GM19025 (cell line): ENCODE data around the gene FBXO5.
A peak's percentile ranks its signal among the peaks of the same experiment; 100 is the strongest.
"Not testable (repeated sequence)": the region's sequence is repeated elsewhere in the genome, so short reads cannot be mapped to it uniquely, and the experiment has no call there.

ENCODE experiments used
- ATAC-seq: cut with Tn5 transposase; IDR thresholded peaks from one replicate; pipeline ENCODE4 v1.9.1; 2021; ENCODE audit warnings: mild to moderate bottlenecking, low read depth, moderate library complexity; ENCODE audit not compliant: unreplicated experiment

Gene FBXO5

DNA sequence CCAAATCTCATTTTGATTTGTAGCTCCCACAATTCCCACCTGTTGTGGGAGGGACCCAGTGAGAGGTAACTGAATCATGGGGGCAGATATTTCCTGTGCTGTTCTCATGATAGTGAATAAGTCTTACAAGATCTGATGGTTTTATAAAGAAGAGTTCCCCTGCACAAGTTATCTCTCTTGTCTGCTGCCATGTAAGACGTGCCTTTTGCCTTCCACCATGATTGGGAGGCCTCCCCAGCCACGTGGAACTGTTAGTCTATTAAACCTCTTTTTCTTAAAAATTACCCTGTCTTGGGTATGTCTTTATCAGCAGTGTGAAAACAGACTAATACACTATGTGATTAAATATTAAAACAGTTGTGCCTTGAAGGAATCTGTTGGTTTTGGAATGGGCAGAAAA is 16.7 kb upstream of the FBXO5 start:
- not testable (repeated sequence) for ATAC-seq

- no peak for ATAC-seq
Observed at GRCh38 chr6:152993847-152994246, 11.0 kb upstream of the FBXO5 start.

- ATAC-seq = no peak
Observed at GRCh38 chr6:152993431-152993830, 10.6 kb upstream of the FBXO5 start.

GRCh38 chr6:152986978-152987377 is 4.1 kb upstream of the FBXO5 start:
- no peak for ATAC-seq

- ATAC-seq = not testable (repeated sequence)
Observed at GRCh38 chr6:152985300-152985699, 2.5 kb upstream of the FBXO5 start.

DNA sequence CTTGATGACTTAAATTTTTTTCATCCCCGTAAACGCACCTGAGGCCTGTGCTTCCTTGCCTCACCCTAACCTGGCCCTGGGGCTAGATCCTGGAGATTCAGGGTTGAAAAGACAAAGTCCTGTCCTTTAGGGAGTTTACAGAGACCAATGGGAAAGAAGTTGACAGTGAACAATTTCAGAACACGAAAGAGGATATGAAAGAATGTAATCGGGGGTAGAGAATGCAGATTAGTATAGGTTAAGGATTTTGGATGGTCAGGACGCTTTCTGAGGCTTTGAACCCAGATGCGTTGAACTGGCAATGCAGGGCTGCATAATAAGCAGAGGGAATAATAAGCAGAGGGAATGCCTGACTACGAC is 1.7 kb upstream of the FBXO5 start:
- ATAC-seq = peak; percentile 11

DNA sequence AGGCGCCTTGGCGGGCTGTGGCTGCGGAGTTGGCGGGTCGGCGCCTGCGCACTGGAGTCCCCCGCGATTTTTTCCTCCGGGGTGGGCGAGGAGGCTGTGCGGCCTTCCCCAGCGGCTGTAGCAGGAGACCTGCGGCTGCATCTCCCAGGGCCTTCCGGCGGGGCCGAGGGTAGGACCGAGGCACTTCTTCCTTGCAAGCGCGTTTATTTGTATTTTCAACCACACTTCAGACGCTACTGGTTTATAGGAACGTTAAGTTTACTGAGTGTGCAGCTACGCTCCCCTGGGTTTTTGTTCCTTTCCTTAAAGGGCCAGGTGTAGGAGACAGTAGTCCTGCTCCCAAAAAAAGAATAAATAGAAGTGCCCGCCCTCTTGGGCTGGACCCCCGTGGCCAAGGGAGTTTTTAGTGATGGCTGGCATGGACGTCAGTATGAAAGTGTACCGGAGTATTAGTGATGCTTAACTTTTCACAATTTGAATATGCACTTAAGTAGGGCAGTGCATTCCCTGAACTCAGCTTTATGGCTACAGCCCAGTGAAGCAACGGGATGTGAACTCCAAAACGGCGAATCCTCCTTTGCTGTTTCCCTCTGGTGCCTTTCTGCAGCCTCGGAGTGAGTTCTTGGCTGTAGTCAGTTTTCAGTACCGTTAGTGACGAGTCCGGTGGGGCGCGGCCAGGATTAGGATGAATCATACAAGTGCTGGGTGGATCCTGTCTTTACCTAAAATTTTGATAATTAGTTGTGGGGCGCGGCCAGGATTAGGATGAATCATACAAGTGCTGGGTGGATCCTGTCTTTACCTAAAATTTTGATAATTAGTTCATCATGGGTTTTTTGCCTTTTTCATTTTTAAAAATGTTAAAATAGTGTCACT is 1.0 kb upstream of the FBXO5 start:
- ATAC-seq = no peak

GRCh38 chr6:152981989-152982903 is 595 bp downstream of the FBXO5 start:
- no peak for ATAC-seq

DNA sequence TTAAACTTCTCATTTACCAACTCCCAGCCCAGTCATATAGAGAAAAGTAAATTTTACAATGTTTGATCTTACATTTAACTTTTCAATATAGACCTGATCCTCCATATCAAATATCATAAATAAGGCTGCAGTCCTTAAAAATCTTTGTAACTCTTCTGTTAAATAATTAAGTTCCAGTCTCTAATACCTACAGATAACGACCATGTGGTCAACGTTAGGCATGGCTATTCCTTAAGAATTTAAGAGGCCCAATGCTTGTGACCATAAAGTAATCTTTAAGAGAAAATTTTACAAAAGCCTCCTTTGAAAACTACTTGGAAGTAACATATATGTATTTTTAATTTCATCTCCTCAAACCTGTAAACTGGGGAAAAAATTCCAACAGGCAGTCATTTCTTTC is 1.6 kb downstream of the FBXO5 start:
- ATAC-seq = no peak

DNA sequence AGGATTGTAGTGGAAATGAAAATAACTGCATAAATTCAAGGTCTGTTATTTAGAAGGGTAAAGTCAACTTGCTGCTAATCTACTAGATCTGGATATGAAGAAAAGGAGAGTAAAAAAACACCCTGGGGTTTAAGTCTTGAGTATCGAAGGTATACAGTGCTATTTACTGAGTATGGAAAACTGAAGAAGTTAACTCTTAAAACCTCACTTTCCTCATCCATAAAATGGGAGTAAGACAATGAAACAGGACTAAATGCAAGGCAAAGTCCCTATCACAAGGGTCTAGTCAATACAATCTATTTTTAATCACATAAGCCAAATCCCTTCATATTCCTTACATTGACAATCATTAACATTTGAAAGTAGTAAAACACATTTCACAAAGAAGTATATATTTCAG is 2.2 kb downstream of the FBXO5 start:
- ATAC-seq = no peak

GRCh38 chr6:152979116-152979515 is 3.7 kb downstream of the FBXO5 start:
- no peak for ATAC-seq

DNA sequence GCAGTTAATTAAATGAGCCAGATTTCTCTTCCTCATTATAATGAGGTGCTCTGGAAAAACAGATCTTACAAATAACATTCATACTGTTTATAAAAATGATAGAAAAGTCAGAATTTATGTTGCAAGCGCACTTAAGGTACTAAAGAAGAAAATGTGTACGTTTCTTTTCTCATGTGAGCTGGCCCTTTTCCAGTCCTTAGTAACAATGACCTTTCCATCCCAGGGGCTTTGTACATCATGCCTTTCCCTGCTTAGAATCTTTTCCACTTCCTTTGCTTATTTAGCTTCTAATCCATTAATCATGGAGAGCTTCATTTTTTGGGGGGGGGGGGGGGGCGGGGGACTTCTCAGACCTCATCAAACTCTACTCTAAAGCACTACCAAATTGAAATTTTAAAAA is 4.8 kb downstream of the FBXO5 start:
- ATAC-seq = no peak

DNA sequence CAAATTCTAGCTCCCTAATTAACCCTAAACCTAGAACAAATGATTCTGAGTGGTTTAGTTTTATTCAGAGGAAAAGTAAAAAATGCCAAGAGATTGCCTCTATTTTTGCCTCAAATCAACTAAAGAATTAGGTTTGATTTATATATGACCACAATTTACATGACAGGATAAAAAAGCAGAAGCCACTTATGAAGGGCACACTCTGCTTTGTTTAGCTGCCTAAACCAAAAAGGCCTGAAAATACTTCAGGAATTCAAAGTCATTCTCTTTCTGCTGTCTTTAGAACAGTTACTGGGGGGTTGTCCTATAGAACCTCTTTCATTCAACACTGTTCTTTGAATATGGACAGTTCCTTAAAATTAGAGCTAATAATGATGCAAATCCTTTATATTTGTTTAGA is 5.3 kb downstream of the FBXO5 start:
- no peak for ATAC-seq

- ATAC-seq = no peak
Observed at GRCh38 chr6:152976749-152977148, 6.1 kb downstream of the FBXO5 start.

DNA sequence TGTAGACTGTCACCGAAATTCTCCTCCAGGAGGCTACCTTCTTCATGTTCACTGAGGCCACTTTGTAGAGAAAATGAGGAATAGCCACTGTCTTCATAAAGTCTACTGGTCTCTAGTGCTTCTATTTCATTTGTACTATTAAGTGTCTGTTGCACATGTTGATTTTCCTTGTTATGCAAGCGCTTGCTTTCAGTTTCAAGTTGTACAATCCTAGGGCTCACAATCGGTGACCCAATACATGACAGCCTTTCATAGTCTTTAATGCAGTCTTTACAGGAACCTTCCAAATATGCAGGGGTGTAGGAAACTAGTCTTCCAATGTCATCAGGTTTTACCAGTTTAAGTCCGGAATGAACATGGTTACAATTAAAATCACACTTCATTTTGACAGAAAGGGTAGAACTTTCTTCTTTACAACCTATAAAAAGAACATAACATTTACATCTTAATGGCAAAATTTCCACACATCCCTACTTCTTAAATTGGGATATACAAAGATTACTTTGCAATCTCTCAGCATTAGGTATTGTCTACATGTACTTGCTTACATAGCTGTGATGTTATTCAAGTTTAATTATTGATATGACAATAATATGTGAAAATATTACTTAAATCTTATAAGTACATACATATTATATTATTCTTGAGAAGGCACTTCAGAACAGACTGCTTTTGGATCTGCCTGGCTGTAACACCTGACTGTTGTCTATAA is 7.5 kb downstream of the FBXO5 start:
- no peak for ATAC-seq

- no peak for ATAC-seq
Observed at GRCh38 chr6:152973916-152974315, 8.9 kb downstream of the FBXO5 start.

- no peak for ATAC-seq
Observed at GRCh38 chr6:152969688-152970418, 13.0 kb downstream of the FBXO5 start.

DNA sequence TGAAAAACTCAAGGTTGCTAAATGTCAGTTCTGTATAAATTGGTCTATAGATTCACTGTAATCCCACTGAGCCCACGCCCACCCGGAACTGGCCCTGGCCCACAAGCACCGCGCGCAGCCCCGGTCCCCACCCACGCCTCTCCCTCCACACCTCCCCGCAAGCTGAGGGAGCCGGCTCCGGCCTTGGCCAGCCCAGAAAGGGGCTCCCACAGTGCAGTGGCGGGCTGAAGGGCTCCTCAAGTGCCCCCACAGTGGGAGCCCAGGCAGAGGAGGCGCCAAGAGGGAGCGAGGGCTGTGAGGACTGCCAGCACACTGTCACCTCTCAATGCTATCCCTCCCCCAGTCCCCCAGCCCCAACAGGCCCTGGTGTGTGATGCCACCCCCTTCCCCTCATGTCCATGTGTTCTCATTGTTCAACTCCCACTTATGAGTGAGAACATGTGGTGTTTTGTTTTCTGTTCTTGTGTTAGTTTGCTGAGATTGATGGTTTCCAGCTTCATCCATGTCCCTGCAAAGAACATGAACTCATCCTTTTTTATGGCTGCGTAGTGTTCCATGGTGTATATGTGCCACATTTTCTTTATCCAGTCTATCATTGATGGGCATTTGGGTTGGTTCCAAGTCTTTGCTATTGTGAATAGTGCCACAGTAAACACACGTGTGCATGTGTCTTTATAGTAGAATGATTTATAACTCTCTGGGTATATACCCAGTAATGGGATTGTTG is 16.5 kb downstream of the FBXO5 start:
- ATAC-seq = not testable (repeated sequence)

DNA sequence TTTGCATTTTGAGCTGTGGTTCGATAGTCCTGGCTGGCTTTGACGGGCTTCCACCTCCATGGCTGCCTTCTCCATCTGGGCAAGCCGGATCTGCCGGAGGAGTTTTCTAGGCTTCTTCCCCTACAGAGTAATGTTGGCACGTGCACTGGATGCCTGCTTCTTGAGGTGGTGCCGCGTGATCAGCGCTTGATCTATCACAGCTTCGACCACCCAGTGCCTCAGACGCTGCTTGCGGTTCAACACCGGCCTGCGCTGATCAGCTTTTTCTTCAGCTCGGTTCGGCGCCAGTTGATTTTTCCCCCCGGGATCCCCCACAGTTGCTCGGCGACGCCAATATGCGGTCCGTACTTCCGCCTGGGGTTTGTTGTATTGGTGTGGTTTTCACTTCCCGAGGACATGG is 23.5 kb downstream of the FBXO5 start:
- no peak for ATAC-seq

GRCh38 chr6:152957796-152958195 is 25.0 kb downstream of the FBXO5 start:
- no peak for ATAC-seq
